DMS79 (cell line): ENCODE results near the gene C17orf114.

Source experiments
- DNase-seq: peaks from one replicate; lab custom pipeline; 2025; lab: John Stamatoyannopoulos, UW

C17orf114 gene

GRCh38 chr17:4788159-4788806 lies 13.8 kb downstream of the C17orf114 start:
- no peak for DNase-seq

GRCh38 chr17:4786516-4786915 lies 15.6 kb downstream of the C17orf114 start:
- DNase-seq: no peak

GRCh38 chr17:4786106-4786511 lies 16.0 kb downstream of the C17orf114 start, which contains the start of gene VMO1:
VMO1 (minus strand) TSS chr17:4786364; CDS start chr17:4786352, 12 bp downstream.
- no peak for DNase-seq

- DNase-seq: no peak
These were observed 16.6 kb downstream of the C17orf114 start for GRCh38 chr17:4785311-4786105.

- no peak for DNase-seq
These were observed 19.5 kb downstream of the C17orf114 start for GRCh38 chr17:4782652-4783051.

GRCh38 chr17:4780325-4780955 lies 21.7 kb downstream of the C17orf114 start:
- DNase-seq: no peak

GRCh38 chr17:4777969-4778760 lies 24.0 kb downstream of the C17orf114 start:
- DNase-seq: no peak

- DNase-seq: no peak
These were observed 29.9 kb downstream of the C17orf114 start for GRCh38 chr17:4772235-4772613.

GRCh38 chr17:4771519-4772234 lies 30.5 kb downstream of the C17orf114 start, which contains the start of gene TM4SF5:
TM4SF5 (plus strand) TSS chr17:4771886; CDS start chr17:4771923, 37 bp downstream.
- DNase-seq: no peak

GRCh38 chr17:4769628-4770027 lies 32.5 kb downstream of the C17orf114 start:
- no peak for DNase-seq

- DNase-seq: no peak
These were observed 33.8 kb downstream of the C17orf114 start for GRCh38 chr17:4768298-4768697.

- DNase-seq: no peak
These were observed 35.4 kb downstream of the C17orf114 start for GRCh38 chr17:4766723-4767122.

GRCh38 chr17:4766201-4766600 lies 35.9 kb downstream of the C17orf114 start:
- DNase-seq: no peak

- no peak for DNase-seq
These were observed 37.5 kb downstream of the C17orf114 start for GRCh38 chr17:4764595-4764994.

- DNase-seq: no peak
These were observed 42.3 kb downstream of the C17orf114 start for GRCh38 chr17:4759776-4760236.

GRCh38 chr17:4753392-4753791 lies 48.7 kb downstream of the C17orf114 start:
- DNase-seq: no peak

GRCh38 chr17:4751932-4752331 lies 50.2 kb downstream of the C17orf114 start:
- DNase-seq: no peak
